CD4-positive, CD25-positive, alpha-beta regulatory T cell (primary cell): ENCODE results near the gene PDE6B. TPM values are rescaled to one million over a fixed set of nuclear protein-coding genes. Genes with fewer than 3 reads are reported as not detected.

Experiments used
- ATAC-seq, 2 donors: fragments of 150-1000 bp; cut with Tn5 transposase; one replicate each; pipeline ENCODE4 v1.10.0; 2021; ENCODE audit warnings: low read depth in 2 of 2, moderate number of reproducible peaks in 2 of 2, moderate library complexity in 1 of 2
- DNase-seq, 3 donors: peaks; one replicate each; pipeline versions ENCODE4 v3.0.0 to v3.0.0-alpha.2; 2012 to 2022; ENCODE audit warnings: mixed read lengths in 1 of 3
- H3K27ac ChIP-seq: one replicate; pipeline ENCODE4 v1.7.0; 2013; ENCODE audit warnings: mild to moderate bottlenecking, low read length; ENCODE audit not compliant: insufficient read depth, poor library complexity, severe bottlenecking
- H3K27me3 ChIP-seq: one replicate; pipeline ENCODE4 v1.7.0; 2013; ENCODE audit warnings: low read length; ENCODE audit not compliant: control insufficient read depth, insufficient read depth
- H3K36me3 ChIP-seq: one replicate; pipeline ENCODE4 v1.7.0; 2013; ENCODE audit warnings: mild to moderate bottlenecking, low read length, moderate library complexity; ENCODE audit not compliant: control insufficient read depth, insufficient read depth
- H3K4me1 ChIP-seq: 2 replicates; pipeline ENCODE4 v1.7.0; 2013; ENCODE audit warnings: mild to moderate bottlenecking, low read length; ENCODE audit not compliant: insufficient read depth, control insufficient read depth, poor library complexity, severe bottlenecking
- H3K4me3 ChIP-seq: one replicate; pipeline ENCODE4 v1.7.0; 2013; ENCODE audit warnings: low read depth, mild to moderate bottlenecking, low read length, moderate library complexity
- H3K9me3 ChIP-seq, 2 experiments: 1 replicate in 1 of 2; 2 replicates in 1 of 2; pipeline ENCODE4 v1.7.0; 2013; ENCODE audit warnings: low read length in 2 of 2, mild to moderate bottlenecking in 1 of 2, moderate library complexity in 1 of 2; ENCODE audit not compliant: control insufficient read depth in 2 of 2
- H3K27ac Mint-ChIP-seq, 3 donors: one replicate each; pipeline ENCODE4 v1.8.0; 2020 to 2022; ENCODE audit warnings: mild to moderate bottlenecking in 3 of 3, mixed read lengths in 3 of 3, moderate library complexity in 2 of 3
- H3K27me3 Mint-ChIP-seq: one replicate; pipeline ENCODE4 v1.8.0; 2022; ENCODE audit warnings: mild to moderate bottlenecking, mixed read lengths
- H3K36me3 Mint-ChIP-seq: one replicate; pipeline ENCODE4 v1.8.0; 2020; ENCODE audit warnings: mixed read lengths
- H3K4me1 Mint-ChIP-seq, 4 donors: one replicate each; pipeline ENCODE4 v1.8.0; 2020 to 2022; ENCODE audit warnings: mixed read lengths in 4 of 4, mild to moderate bottlenecking in 1 of 4
- H3K4me3 Mint-ChIP-seq, 4 donors: one replicate each; pipeline ENCODE4 v1.8.0; 2020 to 2022; ENCODE audit warnings: mild to moderate bottlenecking in 4 of 4, mixed read lengths in 4 of 4, moderate library complexity in 3 of 4
- H3K9me3 Mint-ChIP-seq, 7 donors: one replicate each; pipeline ENCODE4 v1.8.0; 2020 to 2022; ENCODE audit warnings: mixed read lengths in 7 of 7, mild to moderate bottlenecking in 3 of 7, moderate library complexity in 2 of 7
- polyA plus RNA-seq, 4 donors: library from polyadenylated mRNA; unstranded; fragments of 300-500 nt; fragmentation: Illumina TruSeq; gene quantifications; one replicate each; pipeline ENCODE4 v1.2.3, GENCODE V29; 2021
- total RNA-seq: library from RNA; stranded (reverse); gene quantifications from one replicate; pipeline ENCODE4 v1.2.3, GENCODE V29; 2022

The PDE6B gene
- total and polyA plus RNA-seq, 5 donors from 2014 or later, result 12.3 to 19.8 (median 13.8) TPM

- H3K4me3 ChIP-seq, result no peak overlapping the region
- no peaks in the 10 kb centered on the region for H3K36me3 ChIP-seq
- Mint-ChIP-seq H3K27ac (no peak overlapping the region), H3K36me3 (peaks cover 7% of the 10 kb centered on the region), H3K4me1 (no peaks in the 10 kb centered on the region), H3K4me3 (no peak overlapping the region), H3K9me3 (no peaks in the 10 kb centered on the region), H3K27me3 (no peaks in the 10 kb centered on the region)
- H3K9me3 ChIP-seq, result no peaks in the 10 kb centered on the region
- no peak for DNase-seq
- H3K27ac ChIP-seq, result no peak overlapping the region
- no peaks in the 10 kb centered on the region for H3K4me1 ChIP-seq
- H3K27me3 ChIP-seq, result no peaks in the 10 kb centered on the region
- ATAC-seq, result no peak
These were observed 30.2 kb downstream of the PDE6B start for GRCh38 chr4:655464-656151.

GRCh38 chr4:656436-657337 lies 31.3 kb downstream of the PDE6B start:
- Mint-ChIP-seq H3K36me3 (peaks cover 13% of the 10 kb centered on the region), H3K9me3 (no peaks in the 10 kb centered on the region), H3K4me3 (peak overlapping the region in 1 of 4 donors; percentile 75), H3K27me3 (no peaks in the 10 kb centered on the region), H3K27ac (peak overlapping the region in 1 of 3 donors; percentile 32), H3K4me1 (no peaks in the 10 kb centered on the region)
- Histone ChIP-seq H3K4me1 (no peaks in the 10 kb centered on the region), H3K9me3 (no peaks in the 10 kb centered on the region), H3K27me3 (no peaks in the 10 kb centered on the region), H3K4me3 (no peak overlapping the region), H3K27ac (no peak overlapping the region), H3K36me3 (no peaks in the 10 kb centered on the region)
- DNase-seq (no peak), ATAC-seq (no peak)

- Mint-ChIP-seq H3K27ac (no peak overlapping the region), H3K9me3 (no peaks in the 10 kb centered on the region), H3K4me3 (no peak overlapping the region), H3K4me1 (no peaks in the 10 kb centered on the region), H3K27me3 (no peaks in the 10 kb centered on the region), H3K36me3 (peaks cover 17% of the 10 kb centered on the region)
- H3K36me3 ChIP-seq, result no peaks in the 10 kb centered on the region
- H3K4me3 ChIP-seq, result no peak overlapping the region
- no peaks in the 10 kb centered on the region for H3K9me3 ChIP-seq
- ATAC-seq (no peak), DNase-seq (no peak)
- H3K27me3 ChIP-seq, result no peaks in the 10 kb centered on the region
- no peaks in the 10 kb centered on the region for H3K4me1 ChIP-seq
- no peak overlapping the region for H3K27ac ChIP-seq
These were observed 32.0 kb downstream of the PDE6B start for GRCh38 chr4:657338-657833.

- no peak for ATAC-seq
- no peak for DNase-seq
- no peak overlapping the region for H3K27ac ChIP-seq
- peaks cover 2% of the 10 kb centered on the region for H3K4me1 ChIP-seq
- Mint-ChIP-seq H3K4me3 (no peak overlapping the region), H3K27me3 (no peaks in the 10 kb centered on the region), H3K9me3 (no peaks in the 10 kb centered on the region), H3K36me3 (peaks cover 17% of the 10 kb centered on the region), H3K4me1 (no peaks in the 10 kb centered on the region), H3K27ac (no peak overlapping the region)
- no peaks in the 10 kb centered on the region for H3K27me3 ChIP-seq
- H3K4me3 ChIP-seq, result no peak overlapping the region
- no peaks in the 10 kb centered on the region for H3K36me3 ChIP-seq
- H3K9me3 ChIP-seq, result no peaks in the 10 kb centered on the region
These were observed 32.7 kb downstream of the PDE6B start for GRCh38 chr4:657834-658667.

GRCh38 chr4:658681-659667 lies 33.6 kb downstream of the PDE6B start:
- Histone ChIP-seq H3K27me3 (no peaks in the 10 kb centered on the region), H3K36me3 (no peaks in the 10 kb centered on the region), H3K27ac (no peak overlapping the region), H3K9me3 (no peaks in the 10 kb centered on the region), H3K4me1 (peaks cover 8% of the 10 kb centered on the region), H3K4me3 (no peak overlapping the region)
- no peak for DNase-seq
- no peak overlapping the region for H3K27ac Mint-ChIP-seq
- peaks cover 17% of the 10 kb centered on the region for H3K36me3 Mint-ChIP-seq
- H3K9me3 Mint-ChIP-seq, result peaks cover 0 to under 1% (median 0%) of the 10 kb centered on the region in 7 donors
- H3K27me3 Mint-ChIP-seq, result no peaks in the 10 kb centered on the region
- H3K4me1 Mint-ChIP-seq, result peaks cover 0 to 1% (median 0%) of the 10 kb centered on the region in 4 donors
- peak overlapping the region in 1 of 4 donors; percentile 67 for H3K4me3 Mint-ChIP-seq
- no peak for ATAC-seq

GRCh38 chr4:659851-660250 lies 34.5 kb downstream of the PDE6B start:
- Histone ChIP-seq H3K4me1 (peaks cover 8% of the 10 kb centered on the region), H3K27me3 (no peaks in the 10 kb centered on the region), H3K4me3 (no peak overlapping the region), H3K27ac (no peak overlapping the region), H3K36me3 (no peaks in the 10 kb centered on the region), H3K9me3 (no peaks in the 10 kb centered on the region)
- no peak for ATAC-seq
- Mint-ChIP-seq H3K9me3 (peaks cover 0 to 1% (median 0%) of the 10 kb centered on the region in 7 donors), H3K27me3 (no peaks in the 10 kb centered on the region), H3K27ac (no peak overlapping the region), H3K4me3 (peak overlapping the region in 3 of 4 donors; percentile 52 to 85 (median 54)), H3K4me1 (peaks cover 0 to 9% (median 5%) of the 10 kb centered on the region in 4 donors), H3K36me3 (peaks cover 17% of the 10 kb centered on the region)
- DNase-seq, result no peak
